GM21717 (cell line): ENCODE data around the gene ARHGAP24.
"Not testable (repeated sequence)": the region's sequence is repeated elsewhere in the genome, so short reads cannot be mapped to it uniquely, and the experiment has no call there.

ENCODE experiments used
- ATAC-seq: cut with Tn5 transposase; IDR thresholded peaks from one replicate; pipeline ENCODE4 v1.9.1; 2021; ENCODE audit warnings: mild to moderate bottlenecking, moderate library complexity; ENCODE audit not compliant: unreplicated experiment

ARHGAP24 gene

GRCh38 chr4:85939595-85939994 is 464.6 kb downstream of the ARHGAP24 start:
- no peak for ATAC-seq

DNA sequence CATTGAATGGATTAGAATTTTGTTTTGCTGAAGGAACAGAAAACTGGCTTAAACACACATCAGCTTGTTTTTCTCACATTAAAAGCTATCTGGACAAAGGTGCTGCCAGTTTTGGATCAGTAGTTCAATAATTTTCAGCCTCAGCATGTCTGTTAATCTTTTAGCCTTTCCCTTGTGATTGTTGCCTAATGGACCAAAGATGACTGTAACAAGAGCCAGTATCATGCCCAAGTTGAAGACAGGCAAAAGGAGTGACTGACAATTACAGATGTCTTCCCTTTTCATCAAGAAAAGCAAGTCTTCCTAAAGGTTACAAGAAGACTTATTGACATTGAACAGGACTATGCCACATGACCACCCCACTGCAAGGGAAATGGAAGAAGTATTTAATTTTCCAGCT is 465.2 kb downstream of the ARHGAP24 start:
- no peak for ATAC-seq

- no peak for ATAC-seq
These were observed 467.2 kb downstream of the ARHGAP24 start for GRCh38 chr4:85942107-85942506.

DNA sequence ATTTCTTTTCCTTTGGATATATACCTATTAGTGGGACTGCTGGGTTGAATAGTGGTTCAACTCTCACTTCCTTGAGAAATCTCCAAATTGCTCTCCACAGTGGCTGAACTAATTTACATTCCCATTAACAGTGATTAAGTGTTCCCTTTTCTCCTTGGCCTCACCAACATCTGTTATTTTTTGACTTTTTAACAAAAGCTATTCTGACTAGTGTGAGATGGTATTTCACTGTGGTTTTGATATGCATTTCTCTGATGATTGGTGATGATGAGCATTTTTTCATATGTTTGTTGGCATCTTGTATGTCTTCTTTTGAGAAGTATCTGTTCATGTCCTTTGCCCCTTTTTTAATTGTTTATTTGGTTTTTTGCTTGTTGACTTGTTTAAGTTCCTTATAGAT is 471.9 kb downstream of the ARHGAP24 start:
- no peak for ATAC-seq

DNA sequence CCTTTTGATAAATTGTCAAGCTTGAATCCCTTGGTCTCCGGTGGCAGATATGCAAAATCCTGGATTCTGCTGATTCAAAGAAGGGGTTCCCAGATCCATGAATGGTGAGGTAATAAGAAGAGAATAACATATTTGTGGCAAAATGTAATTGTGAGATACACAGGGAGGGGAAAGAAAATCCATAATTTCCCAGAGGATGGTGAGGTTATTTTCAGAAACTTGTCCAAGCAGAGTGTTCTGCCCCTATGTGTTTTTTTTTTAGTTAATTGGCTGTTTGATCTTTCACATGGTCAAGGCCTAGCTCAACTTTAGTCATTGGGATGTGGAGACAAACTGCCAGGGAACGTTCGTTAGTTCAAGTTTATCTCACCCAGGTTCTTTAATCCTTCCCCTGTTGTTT is 476.1 kb downstream of the ARHGAP24 start:
- ATAC-seq = no peak

DNA sequence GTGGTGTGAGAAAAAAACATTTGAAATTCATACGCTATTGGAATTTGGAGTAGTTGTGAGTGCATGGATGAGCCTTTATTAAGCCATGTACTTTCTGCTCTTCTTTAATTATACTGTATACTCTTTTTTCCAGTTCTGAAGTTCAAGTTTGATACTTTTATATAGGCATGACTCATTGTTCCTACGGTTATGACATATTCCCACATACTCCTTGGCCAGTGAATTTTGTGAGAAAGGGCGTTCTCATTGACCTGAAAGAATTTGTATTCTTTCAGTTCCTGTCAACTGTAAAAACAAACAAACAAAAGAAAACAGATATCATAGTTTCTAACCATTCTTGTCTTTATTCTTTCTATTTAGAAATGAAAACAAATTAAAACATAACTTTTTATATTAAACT is 477.6 kb downstream of the ARHGAP24 start:
- ATAC-seq = no peak

GRCh38 chr4:85952972-85953650 is 478.2 kb downstream of the ARHGAP24 start:
- ATAC-seq = no peak

GRCh38 chr4:85953651-85954018 is 478.7 kb downstream of the ARHGAP24 start:
- ATAC-seq = no peak

DNA sequence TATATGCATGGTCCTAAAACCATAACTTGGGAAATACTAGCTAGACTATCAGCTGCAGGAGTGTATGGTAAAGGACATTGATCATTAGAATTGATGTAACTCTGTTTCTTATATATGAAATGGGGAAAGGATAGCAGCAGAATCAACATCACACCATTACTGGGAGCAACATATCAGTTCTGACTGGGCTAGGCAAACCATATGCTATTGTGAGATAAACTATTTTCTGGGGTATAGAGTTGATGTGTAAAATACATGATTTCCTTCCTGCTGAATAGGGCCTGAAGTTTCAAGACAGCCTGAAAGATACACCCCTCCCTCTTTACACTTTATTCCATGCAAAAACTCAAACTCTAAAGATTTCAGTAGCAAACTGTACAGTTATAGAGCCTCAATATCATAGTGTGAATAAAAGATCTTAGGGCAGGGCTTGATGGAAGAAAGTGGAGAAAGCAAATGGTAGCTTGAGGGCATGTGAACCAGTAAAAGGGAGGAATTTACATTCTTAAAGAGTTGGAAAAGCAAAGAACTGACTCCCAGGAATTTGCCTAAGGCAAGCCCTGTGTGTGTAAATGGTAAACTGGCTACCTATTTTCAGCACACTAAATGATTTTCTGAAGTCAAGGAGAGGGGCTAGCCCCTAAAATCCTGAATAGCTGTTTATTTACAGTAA is 480.8 kb downstream of the ARHGAP24 start:
- ATAC-seq = no peak

- ATAC-seq = no peak
These were observed 481.5 kb downstream of the ARHGAP24 start for GRCh38 chr4:85956293-85956945.

DNA sequence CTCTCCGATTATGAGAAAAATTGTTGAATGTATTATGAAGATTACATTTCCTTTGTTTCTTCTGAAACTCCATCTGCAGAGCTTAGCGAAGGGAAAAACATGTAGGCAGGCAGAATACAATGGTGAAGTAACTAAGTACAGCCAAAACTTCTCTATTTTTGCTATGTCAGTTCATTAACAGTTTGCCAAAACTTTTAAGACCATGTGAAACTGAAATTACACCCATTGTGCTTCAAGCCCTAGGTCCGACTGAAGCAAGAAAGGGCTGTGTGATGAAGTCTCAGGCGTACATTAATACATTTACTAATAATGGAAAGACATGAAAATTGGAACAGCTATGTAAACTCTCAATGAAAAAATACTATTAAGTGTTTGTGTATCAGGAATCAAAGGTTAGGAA is 486.9 kb downstream of the ARHGAP24 start:
- no peak for ATAC-seq

DNA sequence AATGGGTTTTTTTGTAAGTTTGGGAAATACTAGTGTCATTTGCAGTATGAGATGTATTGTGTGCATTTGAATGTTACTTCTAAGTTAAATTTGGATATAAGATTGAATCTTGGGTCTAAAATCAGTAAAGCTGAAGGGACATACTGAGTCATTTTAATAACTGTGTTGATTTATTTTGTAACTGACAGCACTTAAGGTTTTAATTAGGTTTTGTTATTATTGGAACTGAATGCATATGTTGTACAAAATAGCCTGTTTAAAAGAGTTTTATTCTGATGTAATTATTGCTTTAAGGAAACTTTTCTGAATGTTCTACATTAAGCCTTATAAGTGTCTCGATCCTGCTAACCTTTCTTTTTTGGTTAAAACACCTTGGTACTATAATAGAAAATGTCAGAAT is 488.3 kb downstream of the ARHGAP24 start:
- no peak for ATAC-seq

GRCh38 chr4:85964298-85964697 is 489.3 kb downstream of the ARHGAP24 start:
- no peak for ATAC-seq

DNA sequence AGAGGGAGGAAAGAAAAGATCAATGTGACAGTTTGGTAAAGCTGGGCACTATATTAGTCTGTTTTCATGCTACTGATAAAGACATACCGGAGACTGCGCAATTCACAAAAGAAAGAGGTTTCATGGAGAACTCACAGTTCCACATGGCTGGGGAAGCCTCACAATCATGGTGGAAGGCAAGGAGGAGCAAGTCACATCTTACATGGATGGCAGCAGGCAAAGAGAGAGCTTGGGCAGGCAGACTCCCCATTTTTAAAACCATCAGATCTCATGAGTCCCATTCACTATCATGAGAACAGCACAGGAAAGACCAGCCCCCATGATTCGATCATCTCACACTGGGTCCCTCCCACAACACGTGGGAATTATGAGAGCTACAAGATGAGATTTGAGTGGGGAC is 490.1 kb downstream of the ARHGAP24 start:
- ATAC-seq = not testable (repeated sequence)

GRCh38 chr4:85965529-85965928 is 490.6 kb downstream of the ARHGAP24 start:
- no peak for ATAC-seq

GRCh38 chr4:85966373-85966772 is 491.4 kb downstream of the ARHGAP24 start:
- ATAC-seq = no peak

GRCh38 chr4:85967872-85968271 is 492.9 kb downstream of the ARHGAP24 start:
- ATAC-seq = no peak

- ATAC-seq = no peak
These were observed 494.2 kb downstream of the ARHGAP24 start for GRCh38 chr4:85968945-85969819.

GRCh38 chr4:85970535-85970934 is 495.6 kb downstream of the ARHGAP24 start:
- no peak for ATAC-seq

- peak; percentile 97 for ATAC-seq
These were observed 504.3 kb downstream of the ARHGAP24 start for GRCh38 chr4:85979276-85979675.

DNA sequence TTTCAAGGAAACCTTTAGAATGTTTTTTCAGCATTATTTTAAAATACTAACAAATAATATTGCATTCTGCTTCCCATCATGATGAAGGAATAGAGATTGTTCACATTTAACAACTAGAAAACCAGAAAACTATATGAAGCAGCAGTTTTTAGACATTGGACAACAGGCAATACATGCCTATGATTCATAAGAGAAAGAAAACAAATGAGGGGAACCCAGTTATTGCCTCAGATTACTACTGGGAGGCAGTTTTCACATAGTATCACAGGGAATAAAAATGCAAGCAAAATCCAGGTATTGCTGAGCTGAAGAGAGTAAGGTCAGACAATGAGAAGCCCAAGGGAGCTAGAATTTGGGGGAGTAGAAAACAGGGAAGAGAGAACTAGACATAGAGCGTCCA is 511.3 kb downstream of the ARHGAP24 start:
- ATAC-seq = no peak
